ENCODE measurements around the gene SYT17. TPM values are rescaled to one million over a fixed set of nuclear protein-coding genes. Genes with fewer than 3 reads are reported as not detected.

The SYT17 gene
- total RNA-seq, 6 experiments from 2014 or later, result not detected

GRCh38 chr16:19301931-19302330 is 133.9 kb downstream of the SYT17 start:
- Mint-ChIP-seq H3K9me3 (peaks cover 9% of the 10 kb centered on the region; the same call in 1 of the 2 replicates), H3K27me3 (ENCODE audit: insufficient read depth) (no peaks in the 10 kb centered on the region; the same call in 1 of the 2 replicates), H3K36me3 (ENCODE audit: low read depth) (no peaks in the 10 kb centered on the region), H3K27ac (no peak overlapping the region), H3K4me3 (no peak overlapping the region), H3K4me1 (ENCODE audit: low read depth) (no peaks in the 10 kb centered on the region)
- no peak for DNase-seq
- TF ChIP-seq, protein P1, sequence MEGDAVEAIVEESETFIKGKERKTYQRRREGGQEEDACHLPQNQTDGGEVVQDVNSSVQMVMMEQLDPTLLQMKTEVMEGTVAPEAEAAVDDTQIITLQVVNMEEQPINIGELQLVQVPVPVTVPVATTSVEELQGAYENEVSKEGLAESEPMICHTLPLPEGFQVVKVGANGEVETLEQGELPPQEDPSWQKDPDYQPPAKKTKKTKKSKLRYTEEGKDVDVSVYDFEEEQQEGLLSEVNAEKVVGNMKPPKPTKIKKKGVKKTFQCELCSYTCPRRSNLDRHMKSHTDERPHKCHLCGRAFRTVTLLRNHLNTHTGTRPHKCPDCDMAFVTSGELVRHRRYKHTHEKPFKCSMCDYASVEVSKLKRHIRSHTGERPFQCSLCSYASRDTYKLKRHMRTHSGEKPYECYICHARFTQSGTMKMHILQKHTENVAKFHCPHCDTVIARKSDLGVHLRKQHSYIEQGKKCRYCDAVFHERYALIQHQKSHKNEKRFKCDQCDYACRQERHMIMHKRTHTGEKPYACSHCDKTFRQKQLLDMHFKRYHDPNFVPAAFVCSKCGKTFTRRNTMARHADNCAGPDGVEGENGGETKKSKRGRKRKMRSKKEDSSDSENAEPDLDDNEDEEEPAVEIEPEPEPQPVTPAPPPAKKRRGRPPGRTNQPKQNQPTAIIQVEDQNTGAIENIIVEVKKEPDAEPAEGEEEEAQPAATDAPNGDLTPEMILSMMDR (IDR thresholded peaks at IDR 0.05), result no peak

GRCh38 chr16:19304750-19305149 is 136.7 kb downstream of the SYT17 start:
- H3K4me1 Mint-ChIP-seq (ENCODE audit: low read depth), result no peaks in the 10 kb centered on the region
- no peak overlapping the region for H3K27ac Mint-ChIP-seq

GRCh38 chr16:19305443-19305842 is 137.4 kb downstream of the SYT17 start:
- H3K27me3 Mint-ChIP-seq (ENCODE audit: insufficient read depth), result no peaks in the 10 kb centered on the region; the same call in 1 of the 2 replicates
- no peak overlapping the region for H3K27ac Mint-ChIP-seq
- H3K36me3 Mint-ChIP-seq (ENCODE audit: low read depth), result no peaks in the 10 kb centered on the region
- H3K9me3 Mint-ChIP-seq, result peaks cover 16% of the 10 kb centered on the region
- TF ChIP-seq, protein P1 (IDR thresholded peaks at IDR 0.05), result no peak
- H3K4me3 Mint-ChIP-seq, result no peak overlapping the region
- no peak for DNase-seq
- H3K4me1 Mint-ChIP-seq (ENCODE audit: low read depth), result no peaks in the 10 kb centered on the region

More at GRCh38 chr16:19304750-19305149, 136.7 kb downstream of the SYT17 start:
- Mint-ChIP-seq H3K4me3 (no peak overlapping the region), H3K27me3 (ENCODE audit: insufficient read depth) (no peaks in the 10 kb centered on the region; the same call in 1 of the 2 replicates), H3K9me3 (peaks cover 16% of the 10 kb centered on the region), H3K36me3 (ENCODE audit: low read depth) (no peaks in the 10 kb centered on the region)
- DNase-seq, result no peak
- TF ChIP-seq, protein P1 (IDR thresholded peaks at IDR 0.05), result no peak

- Mint-ChIP-seq H3K27ac (no peak overlapping the region), H3K36me3 (ENCODE audit: low read depth) (no peaks in the 10 kb centered on the region), H3K4me3 (no peak overlapping the region), H3K27me3 (ENCODE audit: insufficient read depth) (no peaks in the 10 kb centered on the region), H3K4me1 (ENCODE audit: low read depth) (no peaks in the 10 kb centered on the region), H3K9me3 (peaks cover 13% of the 10 kb centered on the region)
- DNase-seq, result no peak
- TF ChIP-seq, protein P1 (IDR thresholded peaks at IDR 0.05), result no peak
These were observed 139.7 kb downstream of the SYT17 start for GRCh38 chr16:19307587-19308241.

DNA sequence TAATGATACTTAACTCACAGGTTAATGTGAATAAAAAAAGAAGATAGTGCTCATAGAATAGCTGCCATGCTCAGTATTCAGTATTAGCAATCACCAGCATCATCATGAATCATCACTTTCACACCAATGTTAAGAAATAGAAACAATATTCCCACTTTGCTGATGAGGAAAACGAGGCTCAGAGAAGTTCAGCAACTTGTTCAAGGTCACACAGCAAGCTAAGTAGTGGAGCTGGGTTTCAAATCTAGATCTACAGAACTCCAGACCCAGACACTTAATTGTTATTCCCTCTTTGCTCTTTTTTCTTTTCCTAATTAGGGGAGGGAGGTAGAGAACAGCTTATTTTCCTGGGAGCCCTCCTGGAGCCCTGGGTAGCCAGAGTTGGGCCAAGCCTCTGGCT is 140.4 kb downstream of the SYT17 start:
- H3K27me3 Mint-ChIP-seq (ENCODE audit: insufficient read depth), result no peaks in the 10 kb centered on the region
- TF ChIP-seq, protein P1 (IDR thresholded peaks at IDR 0.05), result no peak
- DNase-seq, result no peak
- H3K36me3 Mint-ChIP-seq (ENCODE audit: low read depth), result no peaks in the 10 kb centered on the region
- H3K4me1 Mint-ChIP-seq (ENCODE audit: low read depth), result no peaks in the 10 kb centered on the region
- H3K4me3 Mint-ChIP-seq, result no peak overlapping the region
- no peak overlapping the region for H3K27ac Mint-ChIP-seq
- peaks cover 13% of the 10 kb centered on the region for H3K9me3 Mint-ChIP-seq
